H1 (cell line): ENCODE results near the gene OR6C3. TPM values are rescaled to one million over a fixed set of nuclear protein-coding genes. Genes with fewer than 3 reads are reported as not detected.

Experiments used
- POU5F1 ChIP-seq: IDR thresholded peaks from 2 replicates; pipeline ENCODE4 v1.6.1; 2011; ENCODE audit warnings: low read depth, mild to moderate bottlenecking, low read length, moderate library complexity
- polyA plus RNA-seq, 7 experiments: library from polyadenylated mRNA; depleted of rRNA in 3 of 7; stranded (reverse) in 5 of 7; unstranded in 2 of 7; fragments of >200 nt in 5 of 7; fragments of 200-250 nt in 2 of 7; gene quantifications; 1 replicate in 5 of 7; 2 replicates in 1 of 7; 4 replicates in 1 of 7; pipeline versions ENCODE4 v1.2.1 to v1.2.3, GENCODE V29; 2011 to 2013; ENCODE audit warnings: missing spikeins in 2 of 7, mixed read lengths in 2 of 7
- total RNA-seq: library from RNA; stranded (reverse); fragmentation: NEBNext Ultra II Directional; extraction: Animal tissue kit (Norgen Biotek cat#: 25700); gene quantifications from 2 replicates; pipeline ENCODE4 v1.2.1, GENCODE V29; 2021
- TF ChIP-seq, protein P1 (sequence below): fragments of 300-600 bp; sonication (generic); IDR thresholded peaks from 2 replicates; pipeline ENCODE4 v1.7.1; 2012; ENCODE audit warnings: low read length, moderate library complexity, mild to moderate bottlenecking, inconsistent platforms; ENCODE audit not compliant: insufficient replicate concordance

Gene OR6C3
- total and polyA plus RNA-seq, 2 of the 8 experiments (the other 6 are each of a cell fraction or from before 2014, with no cell fraction given) = not detected

DNA sequence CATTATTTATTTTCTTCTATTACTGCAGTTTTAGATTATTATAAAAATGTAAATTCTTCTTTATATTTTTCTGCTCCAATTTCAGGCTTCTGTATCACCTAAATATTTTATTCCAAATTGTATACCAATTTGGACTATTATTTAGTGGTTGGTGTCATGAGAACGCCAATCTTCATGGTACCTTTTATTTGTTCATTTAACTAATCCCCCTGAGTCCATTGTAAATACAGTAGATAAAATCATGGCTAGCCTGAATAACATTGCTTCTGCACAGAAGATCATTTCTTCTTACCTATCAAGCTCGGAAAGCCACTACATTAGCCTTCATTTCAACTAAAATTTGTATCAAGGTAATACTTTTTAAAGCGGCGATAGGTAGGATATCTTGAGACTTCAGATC lies 32.1 kb downstream of the OR6C3 start, which contains the start of gene OR6C75 (continued):
- TF ChIP-seq, protein P1, sequence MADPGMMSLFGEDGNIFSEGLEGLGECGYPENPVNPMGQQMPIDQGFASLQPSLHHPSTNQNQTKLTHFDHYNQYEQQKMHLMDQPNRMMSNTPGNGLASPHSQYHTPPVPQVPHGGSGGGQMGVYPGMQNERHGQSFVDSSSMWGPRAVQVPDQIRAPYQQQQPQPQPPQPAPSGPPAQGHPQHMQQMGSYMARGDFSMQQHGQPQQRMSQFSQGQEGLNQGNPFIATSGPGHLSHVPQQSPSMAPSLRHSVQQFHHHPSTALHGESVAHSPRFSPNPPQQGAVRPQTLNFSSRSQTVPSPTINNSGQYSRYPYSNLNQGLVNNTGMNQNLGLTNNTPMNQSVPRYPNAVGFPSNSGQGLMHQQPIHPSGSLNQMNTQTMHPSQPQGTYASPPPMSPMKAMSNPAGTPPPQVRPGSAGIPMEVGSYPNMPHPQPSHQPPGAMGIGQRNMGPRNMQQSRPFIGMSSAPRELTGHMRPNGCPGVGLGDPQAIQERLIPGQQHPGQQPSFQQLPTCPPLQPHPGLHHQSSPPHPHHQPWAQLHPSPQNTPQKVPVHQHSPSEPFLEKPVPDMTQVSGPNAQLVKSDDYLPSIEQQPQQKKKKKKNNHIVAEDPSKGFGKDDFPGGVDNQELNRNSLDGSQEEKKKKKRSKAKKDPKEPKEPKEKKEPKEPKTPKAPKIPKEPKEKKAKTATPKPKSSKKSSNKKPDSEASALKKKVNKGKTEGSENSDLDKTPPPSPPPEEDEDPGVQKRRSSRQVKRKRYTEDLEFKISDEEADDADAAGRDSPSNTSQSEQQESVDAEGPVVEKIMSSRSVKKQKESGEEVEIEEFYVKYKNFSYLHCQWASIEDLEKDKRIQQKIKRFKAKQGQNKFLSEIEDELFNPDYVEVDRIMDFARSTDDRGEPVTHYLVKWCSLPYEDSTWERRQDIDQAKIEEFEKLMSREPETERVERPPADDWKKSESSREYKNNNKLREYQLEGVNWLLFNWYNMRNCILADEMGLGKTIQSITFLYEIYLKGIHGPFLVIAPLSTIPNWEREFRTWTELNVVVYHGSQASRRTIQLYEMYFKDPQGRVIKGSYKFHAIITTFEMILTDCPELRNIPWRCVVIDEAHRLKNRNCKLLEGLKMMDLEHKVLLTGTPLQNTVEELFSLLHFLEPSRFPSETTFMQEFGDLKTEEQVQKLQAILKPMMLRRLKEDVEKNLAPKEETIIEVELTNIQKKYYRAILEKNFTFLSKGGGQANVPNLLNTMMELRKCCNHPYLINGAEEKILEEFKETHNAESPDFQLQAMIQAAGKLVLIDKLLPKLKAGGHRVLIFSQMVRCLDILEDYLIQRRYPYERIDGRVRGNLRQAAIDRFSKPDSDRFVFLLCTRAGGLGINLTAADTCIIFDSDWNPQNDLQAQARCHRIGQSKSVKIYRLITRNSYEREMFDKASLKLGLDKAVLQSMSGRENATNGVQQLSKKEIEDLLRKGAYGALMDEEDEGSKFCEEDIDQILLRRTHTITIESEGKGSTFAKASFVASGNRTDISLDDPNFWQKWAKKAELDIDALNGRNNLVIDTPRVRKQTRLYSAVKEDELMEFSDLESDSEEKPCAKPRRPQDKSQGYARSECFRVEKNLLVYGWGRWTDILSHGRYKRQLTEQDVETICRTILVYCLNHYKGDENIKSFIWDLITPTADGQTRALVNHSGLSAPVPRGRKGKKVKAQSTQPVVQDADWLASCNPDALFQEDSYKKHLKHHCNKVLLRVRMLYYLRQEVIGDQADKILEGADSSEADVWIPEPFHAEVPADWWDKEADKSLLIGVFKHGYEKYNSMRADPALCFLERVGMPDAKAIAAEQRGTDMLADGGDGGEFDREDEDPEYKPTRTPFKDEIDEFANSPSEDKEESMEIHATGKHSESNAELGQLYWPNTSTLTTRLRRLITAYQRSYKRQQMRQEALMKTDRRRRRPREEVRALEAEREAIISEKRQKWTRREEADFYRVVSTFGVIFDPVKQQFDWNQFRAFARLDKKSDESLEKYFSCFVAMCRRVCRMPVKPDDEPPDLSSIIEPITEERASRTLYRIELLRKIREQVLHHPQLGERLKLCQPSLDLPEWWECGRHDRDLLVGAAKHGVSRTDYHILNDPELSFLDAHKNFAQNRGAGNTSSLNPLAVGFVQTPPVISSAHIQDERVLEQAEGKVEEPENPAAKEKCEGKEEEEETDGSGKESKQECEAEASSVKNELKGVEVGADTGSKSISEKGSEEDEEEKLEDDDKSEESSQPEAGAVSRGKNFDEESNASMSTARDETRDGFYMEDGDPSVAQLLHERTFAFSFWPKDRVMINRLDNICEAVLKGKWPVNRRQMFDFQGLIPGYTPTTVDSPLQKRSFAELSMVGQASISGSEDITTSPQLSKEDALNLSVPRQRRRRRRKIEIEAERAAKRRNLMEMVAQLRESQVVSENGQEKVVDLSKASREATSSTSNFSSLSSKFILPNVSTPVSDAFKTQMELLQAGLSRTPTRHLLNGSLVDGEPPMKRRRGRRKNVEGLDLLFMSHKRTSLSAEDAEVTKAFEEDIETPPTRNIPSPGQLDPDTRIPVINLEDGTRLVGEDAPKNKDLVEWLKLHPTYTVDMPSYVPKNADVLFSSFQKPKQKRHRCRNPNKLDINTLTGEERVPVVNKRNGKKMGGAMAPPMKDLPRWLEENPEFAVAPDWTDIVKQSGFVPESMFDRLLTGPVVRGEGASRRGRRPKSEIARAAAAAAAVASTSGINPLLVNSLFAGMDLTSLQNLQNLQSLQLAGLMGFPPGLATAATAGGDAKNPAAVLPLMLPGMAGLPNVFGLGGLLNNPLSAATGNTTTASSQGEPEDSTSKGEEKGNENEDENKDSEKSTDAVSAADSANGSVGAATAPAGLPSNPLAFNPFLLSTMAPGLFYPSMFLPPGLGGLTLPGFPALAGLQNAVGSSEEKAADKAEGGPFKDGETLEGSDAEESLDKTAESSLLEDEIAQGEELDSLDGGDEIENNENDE = no peak
- TF ChIP-seq POU5F1 = no peak
- TF ChIP-seq, all 59 proteins: peak for 0
